GM19240 (cell line): ENCODE data around the gene CACNA2D2.

Experiments
- DNase-seq: peaks from one replicate; pipeline ENCODE4 v3.0.0; 2011; ENCODE audit warnings: low spot score; ENCODE audit not compliant: insufficient read length

The CACNA2D2 gene

GRCh38 chr3:50430950-50431435, 72.4 kb downstream of the CACNA2D2 start:
- no peak for DNase-seq

GRCh38 chr3:50430191-50430590, 73.2 kb downstream of the CACNA2D2 start:
- DNase-seq, result no peak

- DNase-seq, result no peak
These were observed 75.3 kb downstream of the CACNA2D2 start for GRCh38 chr3:50428007-50428633.

GRCh38 chr3:50427217-50427616, 76.2 kb downstream of the CACNA2D2 start:
- no peak for DNase-seq

GRCh38 chr3:50425911-50426310, 77.5 kb downstream of the CACNA2D2 start:
- no peak for DNase-seq

- no peak for DNase-seq
These were observed 79.9 kb downstream of the CACNA2D2 start for GRCh38 chr3:50423543-50423942.

- DNase-seq, result no peak
These were observed 81.3 kb downstream of the CACNA2D2 start for GRCh38 chr3:50422153-50422552.

- no peak for DNase-seq
These were observed 83.7 kb downstream of the CACNA2D2 start for GRCh38 chr3:50419595-50420370.

GRCh38 chr3:50418850-50419249, 84.6 kb downstream of the CACNA2D2 start:
- DNase-seq, result no peak

GRCh38 chr3:50417637-50418033, 85.8 kb downstream of the CACNA2D2 start:
- no peak for DNase-seq

- no peak for DNase-seq
These were observed 86.4 kb downstream of the CACNA2D2 start for GRCh38 chr3:50416736-50417636.

GRCh38 chr3:50415816-50416215, 87.6 kb downstream of the CACNA2D2 start:
- no peak for DNase-seq

GRCh38 chr3:50415061-50415460, 88.4 kb downstream of the CACNA2D2 start:
- no peak for DNase-seq

GRCh38 chr3:50414616-50415015, 88.8 kb downstream of the CACNA2D2 start:
- DNase-seq, result no peak

- no peak for DNase-seq
These were observed 91.1 kb downstream of the CACNA2D2 start for GRCh38 chr3:50412231-50412754.

GRCh38 chr3:50411229-50411628, 92.2 kb downstream of the CACNA2D2 start:
- DNase-seq, result no peak

- no peak for DNase-seq
These were observed 92.8 kb downstream of the CACNA2D2 start for GRCh38 chr3:50410608-50411139.

GRCh38 chr3:50410185-50410584, 93.2 kb downstream of the CACNA2D2 start:
- no peak for DNase-seq

GRCh38 chr3:50408443-50408944, 94.9 kb downstream of the CACNA2D2 start:
- no peak for DNase-seq

GRCh38 chr3:50406487-50406886, 96.9 kb downstream of the CACNA2D2 start:
- DNase-seq, result no peak

GRCh38 chr3:50405249-50405648, 98.2 kb downstream of the CACNA2D2 start:
- DNase-seq, result no peak
